OCI-LY7 (cell line): ENCODE measurements around the gene LRRC72. TPM values are rescaled to one million over a fixed set of nuclear protein-coding genes. Genes with fewer than 3 reads are reported as not detected.

Experiments
- BruUV-seq: library from RNA; stranded (reverse); fragments of 400-500 nt; replicated peaks from 2 replicates; lab custom pipeline; 2021; lab: Mats Ljungman, UMichigan
- CTCF ChIA-PET: fragments of 300-600 bp; sonication (Branson Sonifier 250); formaldehyde crosslinking; loops from one replicate; lab custom pipeline; 2022; ENCODE audit warnings: antibody characterized with exemption; ENCODE audit not compliant: unreplicated experiment; lab: Charles Lee
- POLR2A ChIA-PET: fragments of 300-600 bp; sonication (Branson Sonifier 250); formaldehyde crosslinking; loops from one replicate; lab custom pipeline; 2022; ENCODE audit warnings: antibody characterized with exemption; lab: Charles Lee
- DNase-seq: peaks from one replicate; pipeline ENCODE4 v3.0.0-alpha.2; 2015; ENCODE audit warnings: low spot score
- H2AFZ ChIP-seq: fragments of 200-600 bp; sonication (generic), shearing (Covaris generic); 2 replicates; pipeline ENCODE4 v1.6.1; 2014; ENCODE audit warnings: mild to moderate bottlenecking, antibody characterized with exemption, low read length, moderate library complexity
- H3K27ac ChIP-seq: fragments of 200-600 bp; sonication (generic); 2 replicates; pipeline ENCODE4 v1.5.1; 2014; ENCODE audit warnings: mixed run types, low read depth, mild to moderate bottlenecking, moderate library complexity, low read length, inconsistent platforms; ENCODE audit not compliant: poor library complexity, severe bottlenecking
- H3K36me3 ChIP-seq: fragments of 200-600 bp; sonication (generic); 2 replicates; pipeline ENCODE4 v1.6.1; 2014; ENCODE audit warnings: mild to moderate bottlenecking, antibody characterized with exemption, low read length, moderate library complexity, mixed read lengths; ENCODE audit not compliant: insufficient read depth
- H3K4me1 ChIP-seq: fragments of 200-600 bp; sonication (generic); 2 replicates; pipeline ENCODE4 v1.5.1; 2014; ENCODE audit warnings: mild to moderate bottlenecking, low read length; ENCODE audit not compliant: insufficient read depth, poor library complexity, severe bottlenecking
- H3K4me2 ChIP-seq: fragments of 200-600 bp; sonication (generic); 2 replicates; pipeline ENCODE4 v1.6.1; 2014; ENCODE audit warnings: mild to moderate bottlenecking, low read length
- H3K4me3 ChIP-seq: fragments of 200-600 bp; sonication (generic); 2 replicates; pipeline ENCODE4 v1.5.1; 2014; ENCODE audit warnings: mild to moderate bottlenecking, low read depth, low read length; ENCODE audit not compliant: poor library complexity, severe bottlenecking
- H3K79me2 ChIP-seq: fragments of 200-600 bp; sonication (generic); 2 replicates; pipeline ENCODE4 v1.6.1; 2016; ENCODE audit warnings: low read depth, mild to moderate bottlenecking, low read length, moderate library complexity, mixed read lengths; ENCODE audit not compliant: insufficient read depth
- H3K9me2 ChIP-seq: fragments of 200-600 bp; sonication (generic); 2 replicates; pipeline ENCODE4 v1.6.1; 2016; ENCODE audit warnings: mild to moderate bottlenecking, low read length, mixed read lengths; ENCODE audit not compliant: insufficient read depth
- H3K9me3 ChIP-seq: fragments of 200-600 bp; sonication (generic); 2 replicates; pipeline ENCODE4 v1.6.1; 2014; ENCODE audit warnings: mild to moderate bottlenecking, mixed run types, low read length, mixed read lengths
- H4K20me1 ChIP-seq: fragments of 200-600 bp; sonication (generic); 2 replicates; pipeline ENCODE4 v1.6.1; 2014; ENCODE audit warnings: mild to moderate bottlenecking, antibody characterized with exemption, low read length, moderate library complexity, mixed read lengths; ENCODE audit not compliant: insufficient read depth
- CTCF ChIP-seq: fragments of 200-600 bp; sonication (generic); conservative IDR thresholded peaks from 2 replicates; pipeline ENCODE4 v1.5.1; 2014; ENCODE audit warnings: mild to moderate bottlenecking, antibody characterized with exemption, low read length, moderate library complexity, mixed read lengths
- EZH2phosphoT487 ChIP-seq: fragments of 200-600 bp; sonication (generic); IDR thresholded peaks from 2 replicates; pipeline ENCODE4 v1.6.1; 2018; ENCODE audit warnings: low read depth, borderline replicate concordance, mild to moderate bottlenecking, mixed run types, antibody characterized with exemption, low read length, moderate library complexity, mixed read lengths
- intact Hi-C: fragments of 100-400 bp; cut with micrococcal nuclease; formaldehyde crosslinking; loops from one replicate; pipeline ENCODE4 v1.10.0; 2022; ENCODE audit not compliant: unreplicated experiment
- total RNA-seq, 2 experiments: library from RNA; depleted of rRNA in 1 of 2; stranded (reverse); fragments of >200 nt in 1 of 2; shearing (Covaris generic) in 1 of 2; gene quantifications; 2 replicates each; pipeline ENCODE4 v1.2.3, GENCODE V29; 2014 to 2022

LRRC72 gene
- total RNA-seq, 2 experiments from 2014 or later: not detected

GRCh38 chr7:16493266-16493665 lies 33.4 kb upstream of the LRRC72 start:
- CTCF ChIA-PET: no interaction called here
- no peaks in the 10 kb centered on the region for H3K79me2 ChIP-seq
- H3K9me3 ChIP-seq: no peaks in the 10 kb centered on the region
- no peak overlapping the region for H3K27ac ChIP-seq
- POLR2A ChIA-PET: interaction anchor here (0.5 kb wide), 1 partner anchor 973 kb away, joined by 4 read pairs; no protein-coding TSS in a partner anchor
- no peaks in the 10 kb centered on the region for H3K36me3 ChIP-seq
- no TSS peak for BruUV-seq
- TF ChIP-seq CTCF (no peak), EZH2phosphoT487 (no peak)
- no peaks in the 10 kb centered on the region for H3K9me2 ChIP-seq
- H3K4me1 ChIP-seq: no peaks in the 10 kb centered on the region
- intact Hi-C loops: no loop called here
- no peaks in the 10 kb centered on the region for H4K20me1 ChIP-seq
- DNase-seq: no peak
- H3K4me3 ChIP-seq: no peak overlapping the region
- no peak overlapping the region for H3K4me2 ChIP-seq
- H2AFZ ChIP-seq: no peak overlapping the region

- no peak overlapping the region for H2AFZ ChIP-seq
- H3K36me3 ChIP-seq: no peaks in the 10 kb centered on the region
- no peaks in the 10 kb centered on the region for H4K20me1 ChIP-seq
- no peaks in the 10 kb centered on the region for H3K4me1 ChIP-seq
- no peak for TF ChIP-seq CTCF
- TF ChIP-seq EZH2phosphoT487: no peak
- no peak overlapping the region for H3K27ac ChIP-seq
- H3K4me2 ChIP-seq: no peak overlapping the region
- H3K4me3 ChIP-seq: no peak overlapping the region
- H3K9me3 ChIP-seq: no peaks in the 10 kb centered on the region
- CTCF ChIA-PET: no interaction called here
- POLR2A ChIA-PET: interaction anchor here (0.6 to 1.1 kb wide), 3 partner anchors 21 to 1201 kb away, joined by 3 to 5 read pairs (median 4); no protein-coding TSS in a partner anchor
- no peak for DNase-seq
- BruUV-seq: no TSS peak
- intact Hi-C loops: no loop called here
- no peaks in the 10 kb centered on the region for H3K79me2 ChIP-seq
- no peaks in the 10 kb centered on the region for H3K9me2 ChIP-seq
These were observed 32.1 kb upstream of the LRRC72 start for GRCh38 chr7:16494551-16494950.

- H3K9me3 ChIP-seq: no peaks in the 10 kb centered on the region
- H3K4me1 ChIP-seq: no peaks in the 10 kb centered on the region
- ChIA-PET POLR2A (interaction anchor here (0.6 to 1.1 kb wide), 3 partner anchors 20 to 1200 kb away, joined by 3 to 5 read pairs (median 4); no protein-coding TSS in a partner anchor), CTCF (interaction anchor here (0.6 kb wide), 1 partner anchor 798 kb away, joined by 3 read pairs; no protein-coding TSS in a partner anchor)
- no peaks in the 10 kb centered on the region for H4K20me1 ChIP-seq
- no peak overlapping the region for H3K27ac ChIP-seq
- no peak overlapping the region for H3K4me3 ChIP-seq
- no peak for TF ChIP-seq CTCF
- TF ChIP-seq EZH2phosphoT487: no peak
- intact Hi-C loops: no loop called here
- no peak for DNase-seq
- no peaks in the 10 kb centered on the region for H3K36me3 ChIP-seq
- no peak overlapping the region for H2AFZ ChIP-seq
- BruUV-seq: no TSS peak
- no peaks in the 10 kb centered on the region for H3K9me2 ChIP-seq
- no peak overlapping the region for H3K4me2 ChIP-seq
- H3K79me2 ChIP-seq: no peaks in the 10 kb centered on the region
These were observed 31.5 kb upstream of the LRRC72 start for GRCh38 chr7:16494955-16495719.
